SK-N-SH (cell line): ENCODE measurements around the gene ENOX1. TPM values are rescaled to one million over a fixed set of nuclear protein-coding genes. Genes with fewer than 3 reads are reported as not detected.

Experiments used
- CTCF ChIA-PET: fragments of 300-600, 350-600 bp; formaldehyde crosslinking; extraction: SDS; loops from one replicate; lab custom pipeline; 2021; lab: Yijun Ruan, JAX
- POLR2A ChIA-PET: fragments of 350-600 bp; sonication (Branson Sonifier 250); formaldehyde crosslinking; extraction: SDS; loops from one replicate; lab custom pipeline; 2020; ENCODE audit warnings: antibody characterized with exemption, inconsistent platforms; lab: Yijun Ruan, JAX
- DNase-seq: peaks from one replicate; pipeline ENCODE4 v3.0.0; 2012
- H2AFZ ChIP-seq: fragments of 200-600 bp; sonication (generic); 2 replicates; pipeline ENCODE4 v1.8.1; 2016; ENCODE audit warnings: antibody characterized with exemption, mild to moderate bottlenecking, low read depth
- H3F3A ChIP-seq: fragments of 200-600 bp; sonication (generic); replicated peaks from 2 replicates; pipeline ENCODE3; 2016; ENCODE audit warnings: antibody characterized with exemption, mild to moderate bottlenecking; ENCODE audit not compliant: insufficient read depth
- H3K27ac ChIP-seq, 2 experiments: fragments of 200-500 bp in 1 of 2; fragments of 200-600 bp in 1 of 2; sonication (Bioruptor generic) in 1 of 2; sonication (generic), shearing (Covaris generic) in 1 of 2; 2 replicates each; pipeline versions ENCODE4 v1.5.1 to v1.6.1; 2014 to 2016; ENCODE audit warnings: low read depth in 2 of 2, inconsistent platforms in 1 of 2, low read length in 1 of 2, mild to moderate bottlenecking in 1 of 2, mixed read lengths in 1 of 2
- H3K27me3 ChIP-seq: fragments of 200-600 bp; sonication (generic), shearing (Covaris generic); 2 replicates; pipeline ENCODE4 v1.6.1; 2016; ENCODE audit warnings: mixed run types; ENCODE audit not compliant: insufficient read depth
- H3K36me3 ChIP-seq, 2 experiments: fragments of 200-500 bp in 1 of 2; fragments of 200-600 bp in 1 of 2; sonication (Bioruptor generic) in 1 of 2; sonication (generic) in 1 of 2; replicated peaks in 1 of 2; 2 replicates each; pipeline versions ENCODE3 to v1.5.1; 2014 to 2016; ENCODE audit warnings: low read length in 1 of 2, mild to moderate bottlenecking in 1 of 2; ENCODE audit not compliant: insufficient read depth in 2 of 2, control insufficient read depth in 1 of 2
- H3K4me1 ChIP-seq, 2 experiments: fragments of 200-500 bp in 1 of 2; fragments of 200-600 bp in 1 of 2; sonication (Bioruptor generic) in 1 of 2; sonication (generic), shearing (Covaris generic) in 1 of 2; 2 replicates each; pipeline versions ENCODE4 v1.5.1 to v1.6.1; 2014 to 2016; ENCODE audit warnings: low read depth in 1 of 2, low read length in 1 of 2, mixed run types in 1 of 2; ENCODE audit not compliant: insufficient read depth in 2 of 2, control insufficient read depth in 1 of 2
- H3K4me2 ChIP-seq: fragments of 200-600 bp; sonication (generic), shearing (Covaris generic); 2 replicates; pipeline ENCODE4 v1.6.1; 2017; ENCODE audit warnings: mixed run types
- H3K4me3 ChIP-seq, 2 experiments: fragments of 200-500 bp in 1 of 2; fragments of 200-600 bp in 1 of 2; sonication (Bioruptor generic) in 1 of 2; sonication (generic), shearing (Covaris generic) in 1 of 2; 2 replicates each; pipeline versions ENCODE4 v1.5.1 to v1.8.1; 2014 to 2016; ENCODE audit warnings: low read depth in 2 of 2, inconsistent platforms in 1 of 2, low read length in 1 of 2, mild to moderate bottlenecking in 1 of 2, mixed read lengths in 1 of 2, moderate library complexity in 1 of 2
- H3K79me2 ChIP-seq: fragments of 200-600 bp; sonication (generic); 2 replicates; pipeline ENCODE4 v1.8.1; 2017; ENCODE audit warnings: mild to moderate bottlenecking; ENCODE audit not compliant: insufficient read depth
- H3K9ac ChIP-seq: fragments of 200-600 bp; sonication (generic); 2 replicates; pipeline ENCODE4 v1.6.1; 2017; ENCODE audit warnings: mixed run types
- H3K9me2 ChIP-seq: fragments of 200-600 bp; sonication (generic); 2 replicates; pipeline ENCODE4 v1.6.1; 2017; ENCODE audit warnings: mixed run types
- H3K9me3 ChIP-seq: fragments of 200-600 bp; sonication (generic); 2 replicates; pipeline ENCODE4 v1.6.1; 2017; ENCODE audit warnings: mixed run types, mild to moderate bottlenecking, moderate library complexity
- H4K20me1 ChIP-seq: fragments of 200-600 bp; sonication (generic); 2 replicates; pipeline ENCODE4 v1.6.1; 2017; ENCODE audit warnings: mild to moderate bottlenecking, mixed run types; ENCODE audit not compliant: insufficient read depth
- CHD2 ChIP-seq: fragments of 150-350 bp; IDR thresholded peaks from 2 replicates; pipeline ENCODE4 v1.6.1; 2018; ENCODE audit warnings: low read length; ENCODE audit not compliant: partially characterized antibody
- EP300 ChIP-seq, 2 experiments: IDR thresholded peaks; 2 replicates each; pipeline versions ENCODE4 v1.4.0 to v1.6.1; 2012; ENCODE audit warnings: borderline replicate concordance in 1 of 2, low read depth in 1 of 2, low read length in 1 of 2
- FOXM1 ChIP-seq: IDR thresholded peaks from 2 replicates; pipeline ENCODE4 v1.4.0; 2012; ENCODE audit warnings: low read depth, mild to moderate bottlenecking
- GABPA ChIP-seq: IDR thresholded peaks from 2 replicates; pipeline ENCODE4 v1.4.0; 2012; ENCODE audit warnings: low read depth, mild to moderate bottlenecking
- MAX ChIP-seq: IDR thresholded peaks from 2 replicates; pipeline ENCODE4 v1.4.0; 2012; ENCODE audit warnings: low read depth
- MXI1 ChIP-seq: IDR thresholded peaks from 2 replicates; pipeline ENCODE4 v1.6.1; 2012; ENCODE audit warnings: mild to moderate bottlenecking, low read depth, low read length, improper control_type of control experiment
- NRF1 ChIP-seq: IDR thresholded peaks from 2 replicates; pipeline ENCODE4 v1.6.1; 2012; ENCODE audit warnings: low read depth, mild to moderate bottlenecking, low read length
- POLR2AphosphoS5 ChIP-seq: IDR thresholded peaks from 2 replicates; pipeline ENCODE4 v1.6.1; 2012; ENCODE audit warnings: low read depth, low read length
- RCOR1 ChIP-seq: fragments of 150-350 bp; IDR thresholded peaks from 2 replicates; pipeline ENCODE4 v1.6.1; 2017; ENCODE audit warnings: antibody characterized with exemption, low read length
- REST ChIP-seq: IDR thresholded peaks from 2 replicates; pipeline ENCODE4 v1.6.1; 2012; ENCODE audit warnings: mild to moderate bottlenecking, low read depth, low read length, moderate library complexity
- RXRA ChIP-seq: IDR thresholded peaks from 2 replicates; pipeline ENCODE4 v1.4.0; 2012; ENCODE audit warnings: low read depth, mild to moderate bottlenecking, borderline replicate concordance
- SIN3A ChIP-seq: IDR thresholded peaks from 2 replicates; pipeline ENCODE4 v1.6.1; 2012; ENCODE audit warnings: low read depth, mild to moderate bottlenecking, low read length, moderate library complexity, borderline replicate concordance
- SMC3 ChIP-seq: IDR thresholded peaks from 2 replicates; pipeline ENCODE4 v1.6.1; 2012; ENCODE audit warnings: low read depth, low read length, improper control_type of control experiment
- TCF12 ChIP-seq: IDR thresholded peaks from 2 replicates; pipeline ENCODE4 v1.4.0; 2012
- YY1 ChIP-seq: IDR thresholded peaks from 2 replicates; pipeline ENCODE4 v1.4.0; 2012; ENCODE audit warnings: low read depth, mild to moderate bottlenecking
- WGBS: methylation state at CpG from one replicate; pipeline ENCODE4 v1.1.6; 2017; ENCODE audit warnings: low lambda C conversion rate; 5-methylcytosine and 5-hydroxymethylcytosine counted together
- polyA plus RNA-seq, 3 experiments: library from polyadenylated mRNA; depleted of rRNA; stranded (reverse); fragments of >200 nt; gene quantifications; 2 replicates each; pipeline ENCODE4 v1.2.3, GENCODE V29; 2012
- TF ChIP-seq, protein P1 (sequence below): fragments of 200-600 bp; sonication (generic); IDR thresholded peaks from 2 replicates; pipeline ENCODE4 v1.6.1; 2017; ENCODE audit warnings: antibody characterized with exemption, mild to moderate bottlenecking, moderate library complexity

Gene ENOX1
- polyA plus RNA-seq, 1 of the 3 experiments (the other 2 are of a cell fraction): 5.8 TPM

DNA sequence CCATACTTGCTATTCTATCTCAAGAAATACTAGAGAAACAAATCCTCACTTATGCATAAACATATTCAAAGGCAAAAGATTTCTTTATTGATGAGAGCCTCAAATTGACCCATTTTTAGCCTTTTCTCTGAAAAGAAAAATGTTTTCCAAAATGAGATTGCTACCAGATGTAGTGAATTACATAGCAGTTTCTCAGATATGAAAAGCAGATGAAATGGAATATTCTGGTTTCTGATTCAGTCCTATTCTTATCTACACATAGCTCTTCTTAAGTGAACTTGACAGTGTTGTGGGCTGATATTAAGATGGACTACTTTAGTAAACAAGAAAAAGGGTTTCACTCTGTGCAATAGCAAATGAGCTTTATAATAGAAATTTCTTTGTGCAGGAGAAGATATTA, 579.9 kb downstream of the ENOX1 start:
- Histone ChIP-seq H3K9me2 (no peaks in the 10 kb centered on the region), H3K79me2 (no peaks in the 10 kb centered on the region), H2AFZ (no peak overlapping the region), H3K36me3 (no peaks in the 10 kb centered on the region), H3K9ac (no peak overlapping the region), H3K27ac (no peak overlapping the region), H3F3A (no peaks in the 10 kb centered on the region), H3K4me3 (no peak overlapping the region), H3K4me1 (no peaks in the 10 kb centered on the region; a peak in 1 of 4 replicates), H3K27me3 (no peaks in the 10 kb centered on the region), H3K9me3 (no peaks in the 10 kb centered on the region), H4K20me1 (no peaks in the 10 kb centered on the region), H3K4me2 (no peak overlapping the region)
- TF ChIP-seq, protein P1, sequence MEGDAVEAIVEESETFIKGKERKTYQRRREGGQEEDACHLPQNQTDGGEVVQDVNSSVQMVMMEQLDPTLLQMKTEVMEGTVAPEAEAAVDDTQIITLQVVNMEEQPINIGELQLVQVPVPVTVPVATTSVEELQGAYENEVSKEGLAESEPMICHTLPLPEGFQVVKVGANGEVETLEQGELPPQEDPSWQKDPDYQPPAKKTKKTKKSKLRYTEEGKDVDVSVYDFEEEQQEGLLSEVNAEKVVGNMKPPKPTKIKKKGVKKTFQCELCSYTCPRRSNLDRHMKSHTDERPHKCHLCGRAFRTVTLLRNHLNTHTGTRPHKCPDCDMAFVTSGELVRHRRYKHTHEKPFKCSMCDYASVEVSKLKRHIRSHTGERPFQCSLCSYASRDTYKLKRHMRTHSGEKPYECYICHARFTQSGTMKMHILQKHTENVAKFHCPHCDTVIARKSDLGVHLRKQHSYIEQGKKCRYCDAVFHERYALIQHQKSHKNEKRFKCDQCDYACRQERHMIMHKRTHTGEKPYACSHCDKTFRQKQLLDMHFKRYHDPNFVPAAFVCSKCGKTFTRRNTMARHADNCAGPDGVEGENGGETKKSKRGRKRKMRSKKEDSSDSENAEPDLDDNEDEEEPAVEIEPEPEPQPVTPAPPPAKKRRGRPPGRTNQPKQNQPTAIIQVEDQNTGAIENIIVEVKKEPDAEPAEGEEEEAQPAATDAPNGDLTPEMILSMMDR: no peak
- TF ChIP-seq TCF12 (0 out of 2 replicates have a peak, but pooled peaks have one; percentile 16), RXRA (no peak), REST (no peak)
- no peak for DNase-seq
- POLR2A ChIA-PET: no interaction called here
- CTCF ChIA-PET: no interaction called here

DNA sequence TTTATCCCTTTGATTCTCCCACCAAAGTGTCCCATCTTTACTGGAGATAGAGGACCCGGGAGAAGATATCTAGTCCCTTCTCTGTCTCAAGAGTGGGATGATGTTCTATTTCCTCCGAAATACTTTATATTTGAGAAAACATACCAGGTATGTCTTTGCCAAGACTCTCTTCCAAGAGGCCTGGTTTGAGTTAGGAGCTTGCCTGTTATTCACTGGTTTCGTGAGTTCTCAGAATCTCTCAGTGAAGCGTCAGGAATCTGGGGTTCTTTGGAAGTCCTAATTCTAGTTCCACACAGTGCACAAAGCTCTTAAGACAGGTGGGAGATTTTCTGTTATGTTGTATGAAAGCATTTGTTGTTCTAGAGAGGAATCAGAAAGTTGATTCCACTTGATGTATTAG, 581.4 kb downstream of the ENOX1 start:
- Histone ChIP-seq H3K4me3 (no peak overlapping the region), H3K36me3 (no peaks in the 10 kb centered on the region), H3K4me2 (no peak overlapping the region), H2AFZ (no peak overlapping the region), H3F3A (no peaks in the 10 kb centered on the region), H3K9me3 (no peaks in the 10 kb centered on the region), H3K9me2 (no peaks in the 10 kb centered on the region), H3K27ac (no peak overlapping the region), H3K4me1 (no peaks in the 10 kb centered on the region; a peak in 1 of 4 replicates), H3K79me2 (no peaks in the 10 kb centered on the region), H4K20me1 (no peaks in the 10 kb centered on the region), H3K9ac (no peak overlapping the region), H3K27me3 (no peaks in the 10 kb centered on the region)
- ChIA-PET CTCF (interaction anchor here (2.4 kb wide), 1 partner anchor 10 kb away, joined by 7 read pairs; no protein-coding TSS in a partner anchor), POLR2A (no interaction called here)
- WGBS: 92% methylated on average over 4 of the region's 4 CpGs
- DNase-seq: no peak
- no peak for TF ChIP-seq REST
- no peak for TF ChIP-seq CHD2
- TF ChIP-seq SIN3A: no peak
- no peak for TF ChIP-seq MXI1
- TF ChIP-seq POLR2AphosphoS5: no peak
- TF ChIP-seq NRF1: no peak
- no peak for TF ChIP-seq TCF12
- no peak for TF ChIP-seq MAX
- TF ChIP-seq, protein P1: no peak
- no peak for TF ChIP-seq GABPA
- no peak for TF ChIP-seq YY1
- TF ChIP-seq SMC3: no peak
- TF ChIP-seq FOXM1: no peak
- TF ChIP-seq EP300 (IDR thresholded peaks at IDR 0.05; ENCODE audit: borderline replicate concordance in 1 of 2, low read depth in 1 of 2, low read length in 1 of 2): no peak
- TF ChIP-seq RCOR1: no peak
- no peak for TF ChIP-seq RXRA
